Right ventricle myocardium superior (tissue), 1 donor: ENCODE data around the gene KPTN. TPM values are rescaled to one million over a fixed set of nuclear protein-coding genes. Genes with fewer than 3 reads are reported as not detected.
A peak's percentile ranks its signal among the peaks of the same experiment; 100 is the strongest.
"Not testable (repeated sequence)": the region's sequence is repeated elsewhere in the genome, so short reads cannot be mapped to it uniquely, and the experiment has no call there.

Experiments used
- ATAC-seq: fragments of 200-7000 bp; cut with Tn5 transposase; one replicate; pipeline ENCODE4 v1.9.1; 2020; ENCODE audit warnings: mild to moderate bottlenecking; ENCODE audit not compliant: poor library complexity
- DNase-seq: peaks from one replicate; pipeline ENCODE4 v3.0.0-alpha.2; 2020
- intact Hi-C: fragments of 100-400 bp; cut with DNase I; formaldehyde crosslinking; loops from one replicate; pipeline ENCODE4 v1.11.2; 2022
- total RNA-seq: library from RNA; stranded (reverse); fragmentation: NEBNext Ultra II Directional; extraction: Animal tissue kit (Norgen Biotek cat#: 25700); gene quantifications from one replicate; pipeline ENCODE4 v1.2.1, GENCODE V29; 2021
- donor health status: DM: no; HTN: yes; CAD: no; lungs with severe emphysema.

KPTN gene
- total RNA-seq, 1 donor from 2014 or later, result 8.4 TPM

DNA sequence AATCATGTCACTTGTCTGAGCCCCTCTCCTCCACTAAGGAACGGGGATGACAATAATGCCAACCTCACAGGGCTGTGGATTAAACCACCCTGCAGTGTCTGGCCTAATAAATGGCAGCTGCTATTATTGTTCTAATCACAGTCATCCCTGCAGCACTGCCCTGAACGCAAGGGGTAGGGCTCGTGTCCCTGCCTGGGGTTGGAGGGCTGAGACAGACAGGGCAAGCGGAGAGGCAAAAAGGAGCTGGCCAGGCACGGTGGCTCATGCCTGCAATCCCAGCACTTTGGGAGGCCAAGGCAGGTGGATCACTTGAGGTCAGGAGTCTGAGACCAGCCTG lies 10.2 kb upstream of the KPTN start:
- ATAC-seq, result no peak
- DNase-seq, result peak; percentile 23
- intact Hi-C loops, result no loop called here

DNA sequence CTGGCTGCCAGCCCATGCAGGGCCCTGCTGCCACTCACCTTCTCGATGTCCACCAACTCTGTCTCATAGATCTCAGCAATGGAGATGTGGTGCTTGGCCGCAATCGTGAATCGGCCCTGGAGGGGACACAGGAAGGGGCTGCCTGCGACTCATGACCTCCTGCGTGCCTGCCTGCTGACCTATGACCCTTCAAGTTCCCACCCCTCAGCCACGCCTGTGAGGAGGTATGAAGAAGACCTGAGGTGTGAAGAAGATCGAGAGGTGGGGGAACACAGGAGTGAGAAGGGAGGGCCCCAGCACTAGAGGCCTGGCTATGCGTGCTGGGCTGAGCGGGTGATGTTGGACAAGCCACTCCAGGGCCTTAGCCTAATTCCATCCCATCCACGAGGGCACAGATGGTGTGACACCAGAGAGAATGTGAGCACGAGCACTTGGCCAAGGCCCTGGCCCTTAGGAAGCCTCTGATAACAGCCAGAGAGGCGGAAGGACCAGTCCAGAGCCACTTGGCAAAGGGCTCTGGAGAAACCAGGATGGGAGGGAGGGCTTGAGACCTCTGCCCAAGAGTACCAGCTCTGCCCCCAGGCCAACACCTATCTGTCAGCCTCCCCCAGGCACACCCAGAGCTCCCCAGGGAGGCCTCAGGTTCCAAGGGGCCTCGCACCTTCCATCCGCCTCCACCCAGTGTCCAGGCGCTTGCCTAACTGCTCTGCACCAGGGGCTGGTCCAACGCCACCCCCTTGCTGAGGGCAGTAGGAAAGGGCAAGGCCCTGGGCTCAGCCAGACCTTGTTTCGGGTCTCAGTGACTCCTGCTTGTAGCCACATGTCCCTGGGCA lies 9.6 kb upstream of the KPTN start:
- intact Hi-C loops, result no loop called here
- ATAC-seq (peak; percentile 68), DNase-seq (peak; percentile 36)

DNA sequence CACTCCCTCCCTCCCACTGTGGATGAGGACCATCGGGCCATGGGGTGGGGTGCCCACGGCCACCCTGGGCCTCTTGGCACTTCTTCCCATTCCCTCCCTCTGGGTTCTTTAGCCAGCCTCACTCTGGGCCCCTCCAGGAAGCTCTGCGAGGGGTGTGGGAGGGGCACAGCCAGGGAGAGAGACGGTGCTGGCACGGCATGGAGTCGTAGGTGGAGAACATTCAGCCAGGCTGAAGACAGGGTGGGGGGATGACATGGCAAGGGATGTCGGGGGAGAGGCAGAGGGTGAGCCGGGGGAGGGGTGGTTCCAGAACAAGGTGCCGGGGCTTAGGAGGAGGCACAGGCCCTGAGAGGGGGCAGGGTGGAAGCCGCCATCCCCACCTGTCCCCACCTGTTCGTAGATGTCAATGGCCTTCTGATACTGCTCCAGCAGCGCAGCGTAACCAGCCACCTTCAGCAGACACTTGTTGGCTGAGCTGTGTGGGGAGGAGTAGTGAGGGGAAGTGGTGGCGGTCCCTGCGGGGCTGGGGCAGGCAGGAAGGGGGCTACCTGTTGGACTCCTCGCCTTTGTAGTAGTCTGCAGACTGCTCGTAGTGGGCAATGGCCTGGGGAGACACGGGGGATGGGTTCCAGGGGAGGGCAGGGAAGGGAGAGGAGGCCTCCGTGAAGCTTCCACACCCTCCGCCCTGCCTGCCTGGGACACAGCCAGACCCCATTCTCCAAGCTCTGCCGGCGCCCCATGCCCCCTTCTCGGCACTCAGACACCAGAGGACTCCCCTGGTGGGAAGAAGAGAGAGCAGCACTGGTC lies 8.8 kb upstream of the KPTN start:
- no peak for ATAC-seq
- intact Hi-C loops, result no loop called here
- DNase-seq, result no peak

DNA sequence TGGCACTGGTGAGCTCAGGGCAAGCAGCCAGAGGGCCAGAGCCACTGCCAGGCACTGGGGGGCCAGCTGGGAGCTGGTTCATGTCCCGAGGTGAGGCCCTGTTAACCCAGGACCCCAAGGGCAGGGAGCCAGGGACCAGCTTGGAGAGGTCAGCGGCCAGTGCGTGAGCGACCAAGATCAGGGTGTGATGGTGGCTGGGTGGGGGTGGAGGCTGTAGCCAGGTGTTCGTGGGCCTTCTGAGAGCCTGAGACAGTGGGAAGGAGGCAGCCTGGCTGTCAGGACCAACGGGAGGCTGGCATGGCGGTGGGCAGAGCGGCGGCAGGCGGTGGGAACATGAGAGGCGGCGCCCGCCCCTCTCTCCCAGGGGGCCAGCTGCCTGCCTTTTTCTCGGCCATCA lies 8.1 kb upstream of the KPTN start:
- intact Hi-C loops, result no loop called here
- ATAC-seq (no peak), DNase-seq (no peak)

DNA sequence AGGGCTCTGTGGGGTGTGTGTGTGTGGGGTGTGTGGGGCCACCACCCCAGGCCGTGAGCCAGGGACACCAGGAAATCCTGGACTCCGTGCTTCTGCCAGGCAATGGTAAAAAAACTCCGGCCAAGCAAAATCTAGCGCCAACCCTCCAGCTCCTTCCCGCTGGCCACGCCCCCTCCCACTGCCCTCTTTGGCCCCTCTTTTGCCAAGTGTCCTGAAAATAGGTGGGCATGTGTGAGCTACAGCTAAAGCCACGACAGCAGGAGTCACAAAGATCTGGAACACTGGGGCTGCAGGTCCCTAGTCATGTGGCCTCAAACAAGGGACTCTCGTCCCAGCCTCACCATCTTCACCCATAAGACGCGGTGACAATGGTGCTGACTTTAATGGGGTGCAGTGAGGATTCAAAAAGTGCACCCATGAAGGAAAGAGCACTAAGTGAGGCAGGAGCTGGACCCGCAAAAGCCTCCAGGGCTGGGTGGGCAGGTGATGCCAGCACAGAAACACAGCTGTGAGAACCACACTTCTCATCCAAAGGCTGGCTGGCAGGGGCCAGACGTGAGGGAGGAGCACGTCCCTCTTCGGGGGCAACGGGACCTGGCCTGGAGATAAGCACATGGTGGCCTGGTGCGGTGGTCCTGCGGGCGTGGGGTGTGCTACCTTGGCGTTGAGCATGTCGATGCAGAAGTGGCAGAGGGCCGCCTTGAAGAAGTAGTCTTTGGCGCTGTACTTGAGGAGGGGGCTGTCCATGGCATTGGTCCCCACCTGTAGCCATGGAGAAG lies 7.5 kb upstream of the KPTN start:
- intact Hi-C loops, result no loop called here
- ATAC-seq, result no peak
- DNase-seq, result no peak

DNA sequence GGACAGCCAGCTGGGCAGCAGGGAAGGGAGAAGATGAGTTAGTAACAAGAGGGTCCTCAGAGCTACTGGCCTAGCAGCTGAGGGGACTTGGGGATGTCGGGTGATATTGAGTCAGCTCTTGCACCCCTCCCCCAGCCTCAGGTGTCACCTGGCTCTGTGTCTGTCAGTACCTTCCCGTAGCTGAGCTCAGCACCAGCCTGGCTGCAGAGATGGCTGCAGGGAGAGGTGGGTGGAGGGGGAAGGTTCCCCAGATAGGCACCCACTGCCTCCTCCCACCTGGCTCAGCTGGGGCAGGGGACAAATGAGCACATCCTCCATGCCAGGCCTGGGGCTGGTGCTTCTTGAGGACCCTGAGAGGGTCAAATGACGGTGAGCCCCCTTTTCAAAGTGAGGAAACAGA lies 6.8 kb upstream of the KPTN start:
- ATAC-seq, result no peak
- intact Hi-C loops, result no loop called here
- no peak for DNase-seq

DNA sequence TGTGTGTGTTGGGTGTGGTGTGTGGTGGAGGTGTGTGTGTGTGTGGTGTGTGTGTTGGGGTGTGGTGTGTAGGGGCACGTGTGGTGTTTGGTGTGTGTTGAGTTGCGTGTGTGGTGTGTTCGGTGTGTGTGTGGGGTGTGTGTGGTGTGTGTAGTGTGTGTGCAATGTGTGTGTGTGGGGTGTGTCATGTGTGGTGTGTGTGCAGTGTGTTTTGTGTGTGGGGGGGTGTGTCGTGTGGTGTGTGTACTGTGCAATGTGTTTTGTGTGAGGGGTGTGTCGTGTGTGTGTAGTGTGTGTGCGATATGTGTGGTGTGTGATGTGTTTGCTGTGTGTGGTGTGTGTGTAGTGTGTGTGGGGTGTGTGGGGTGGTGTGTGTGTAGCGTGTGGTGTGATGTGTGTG lies 6.0 kb upstream of the KPTN start:
- no peak for ATAC-seq
- no peak for DNase-seq
- intact Hi-C loops, result no loop called here

DNA sequence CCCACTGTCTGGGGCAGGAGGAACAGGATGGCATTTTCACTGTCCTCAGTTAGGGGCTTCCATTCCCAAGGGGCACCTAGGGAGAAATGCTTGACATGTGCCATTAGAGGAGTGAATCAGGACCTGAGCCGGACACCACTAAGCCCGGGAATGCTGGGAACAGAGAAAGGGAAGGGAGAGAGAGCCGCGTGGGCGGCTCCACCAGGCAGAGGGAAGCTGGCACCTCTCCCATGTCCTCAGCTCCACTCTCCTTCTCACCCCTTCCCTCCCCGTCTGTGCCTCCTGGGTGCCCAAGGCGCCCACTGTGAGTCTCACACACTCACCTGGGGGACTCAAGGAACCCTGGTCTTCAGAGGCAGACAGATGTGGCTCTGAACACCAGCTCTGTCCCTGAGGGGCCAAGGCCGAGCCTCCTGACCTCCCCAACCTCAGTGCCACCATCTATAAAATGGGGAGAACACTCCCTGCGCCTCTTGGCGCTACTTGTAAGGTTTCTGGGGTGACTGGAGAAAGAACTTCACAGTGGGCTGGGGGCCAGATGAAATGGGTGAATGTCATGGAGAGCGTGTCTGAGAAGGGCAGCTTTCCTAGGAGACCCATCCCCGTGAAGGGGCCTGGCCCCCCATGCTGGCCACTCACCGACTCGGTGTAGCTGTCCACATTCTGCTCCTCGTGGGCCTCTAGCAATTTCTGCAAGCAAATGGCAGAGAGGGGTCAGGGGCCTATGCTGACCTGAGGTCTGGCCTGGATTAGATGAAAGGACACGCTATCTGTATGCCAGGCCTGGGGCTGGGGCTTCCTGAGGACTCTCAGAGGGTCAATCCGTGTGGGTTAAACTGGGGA lies 5.3 kb upstream of the KPTN start:
- no peak for ATAC-seq
- DNase-seq, result peak; percentile 26
- intact Hi-C loops, result no loop called here

DNA sequence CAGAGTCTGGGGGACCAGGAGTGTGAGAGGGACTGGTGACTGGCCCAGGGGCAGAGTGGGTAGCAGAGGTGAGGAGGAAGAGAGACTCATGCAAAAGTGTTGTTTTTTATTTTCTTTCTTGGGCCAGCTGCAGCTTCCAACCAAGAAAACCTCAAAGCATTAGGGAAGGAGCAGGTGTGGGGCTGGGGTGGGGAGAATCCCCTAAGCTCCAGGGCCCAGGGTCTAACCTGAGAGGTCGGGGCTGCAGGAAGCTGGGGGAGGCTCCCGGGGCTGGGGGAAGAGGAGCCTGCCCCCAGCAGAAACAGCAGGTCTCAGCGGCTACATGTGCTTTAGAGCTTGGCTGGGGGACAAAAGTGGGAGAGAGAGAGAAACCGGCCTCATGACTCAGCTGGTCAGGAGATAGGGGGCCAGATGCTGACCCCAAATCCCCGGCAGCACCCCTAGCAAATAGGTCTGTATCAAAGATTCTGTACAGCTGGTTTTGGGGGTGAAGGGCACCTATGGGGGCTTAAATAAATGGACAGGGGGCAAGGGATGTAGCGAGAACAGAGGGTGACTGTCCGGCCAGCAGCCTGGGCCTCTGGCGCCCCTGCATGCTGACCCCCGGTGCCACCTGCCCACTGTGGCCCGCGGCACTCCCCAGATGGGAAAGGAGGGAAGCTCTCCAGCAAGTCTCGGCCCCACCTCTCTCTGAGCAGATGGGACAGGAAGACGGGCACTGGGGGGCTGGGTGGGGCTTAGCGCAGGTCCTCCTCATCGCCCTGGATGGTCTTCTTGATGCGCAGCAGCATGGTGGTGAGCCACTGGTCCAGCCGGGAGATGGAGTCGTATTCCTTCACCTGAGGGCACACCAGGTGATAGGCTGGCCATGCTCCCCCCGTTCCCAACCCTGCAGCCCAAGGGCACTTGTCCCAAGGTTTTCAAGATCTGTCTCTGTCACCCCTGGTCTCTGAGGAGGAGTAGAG lies 3.8 kb upstream of the KPTN start:
- DNase-seq (peak; percentile 38), ATAC-seq (no peak)
- intact Hi-C loops, result no loop called here

DNA sequence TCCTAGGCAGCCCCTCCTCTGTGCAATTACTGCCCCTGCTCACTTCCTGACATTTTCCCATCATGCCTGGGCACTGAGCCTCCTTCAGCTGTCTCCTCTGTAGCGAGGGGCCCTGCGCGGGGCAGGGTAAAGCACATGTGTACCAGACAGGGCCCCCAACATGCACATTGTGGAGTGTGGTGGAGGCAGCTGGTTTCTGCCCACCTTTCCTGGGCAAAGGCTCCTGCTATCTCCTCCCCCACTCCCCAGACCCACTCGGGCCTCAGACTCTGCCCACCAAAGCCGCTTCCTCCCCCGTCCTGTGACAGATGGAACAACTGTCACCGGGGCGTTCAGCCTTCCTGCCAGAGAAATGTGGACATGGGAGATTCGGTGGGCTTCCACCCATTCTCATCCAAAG lies 2.9 kb upstream of the KPTN start:
- no peak for ATAC-seq
- intact Hi-C loops, result no loop called here
- DNase-seq, result peak; percentile 35

DNA sequence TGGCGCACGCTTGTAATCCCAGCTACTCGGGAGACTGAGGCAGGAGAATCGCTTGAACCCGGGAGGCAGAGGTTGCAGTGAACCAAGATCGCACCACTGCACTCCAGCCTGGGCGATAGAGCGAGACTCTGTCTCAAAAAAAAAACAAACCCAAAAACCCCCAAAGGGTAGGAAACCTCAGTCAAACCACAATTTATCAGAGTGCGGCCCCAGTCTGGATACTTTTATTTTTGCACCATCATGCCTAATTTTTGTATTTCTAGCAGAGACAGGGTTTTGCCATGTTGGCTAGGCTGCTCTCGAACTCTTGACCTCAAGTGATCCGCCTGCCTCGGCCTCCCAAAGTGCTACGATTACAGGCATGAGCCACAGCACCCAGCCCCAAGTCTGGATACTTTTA lies 2.2 kb upstream of the KPTN start:
- ATAC-seq, DNase-seq, intact Hi-C loops: not testable (repeated sequence)

DNA sequence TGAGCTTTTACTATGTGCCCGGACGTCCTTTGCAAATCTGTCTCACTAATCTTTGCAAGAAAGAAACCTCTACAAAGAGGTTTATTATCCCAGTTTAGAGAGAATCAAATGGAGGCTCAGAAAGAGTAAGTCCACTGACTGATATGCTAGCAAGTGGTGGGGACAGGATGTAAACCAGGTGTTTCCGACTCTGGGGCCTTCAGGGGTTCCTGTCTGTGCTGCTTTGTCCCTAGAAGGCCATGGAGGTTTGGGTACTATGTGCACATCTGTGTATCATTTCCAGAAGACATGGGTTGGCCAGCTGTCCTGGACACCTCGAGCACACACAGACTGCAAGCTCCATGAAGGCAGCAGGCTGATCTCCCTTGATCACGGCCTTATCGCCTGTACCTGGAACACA lies 1.2 kb upstream of the KPTN start:
- intact Hi-C loops, result no loop called here
- DNase-seq (no peak), ATAC-seq (no peak)

DNA sequence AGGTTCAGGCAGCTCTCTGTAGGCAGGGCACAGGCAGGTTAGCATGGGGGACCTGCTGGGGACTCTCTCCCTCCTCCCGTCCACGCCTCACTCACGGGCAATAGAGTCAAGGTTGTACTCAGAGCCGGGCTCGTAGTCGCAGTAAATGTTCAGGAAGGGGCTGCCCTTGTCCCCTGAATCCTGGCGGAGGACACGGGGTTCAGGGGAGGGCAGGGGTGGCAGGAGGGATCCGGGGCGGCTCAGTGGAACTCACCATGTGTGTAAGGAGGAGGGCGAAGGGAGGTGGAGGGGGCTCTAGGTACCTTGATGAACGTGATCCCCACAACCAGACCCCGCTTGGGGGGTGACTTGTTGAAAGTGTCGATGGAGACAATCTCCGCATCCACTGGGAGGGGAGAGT lies 819 bp downstream of the KPTN start:
- DNase-seq (no peak), ATAC-seq (no peak)
- intact Hi-C loops, result no loop called here

DNA sequence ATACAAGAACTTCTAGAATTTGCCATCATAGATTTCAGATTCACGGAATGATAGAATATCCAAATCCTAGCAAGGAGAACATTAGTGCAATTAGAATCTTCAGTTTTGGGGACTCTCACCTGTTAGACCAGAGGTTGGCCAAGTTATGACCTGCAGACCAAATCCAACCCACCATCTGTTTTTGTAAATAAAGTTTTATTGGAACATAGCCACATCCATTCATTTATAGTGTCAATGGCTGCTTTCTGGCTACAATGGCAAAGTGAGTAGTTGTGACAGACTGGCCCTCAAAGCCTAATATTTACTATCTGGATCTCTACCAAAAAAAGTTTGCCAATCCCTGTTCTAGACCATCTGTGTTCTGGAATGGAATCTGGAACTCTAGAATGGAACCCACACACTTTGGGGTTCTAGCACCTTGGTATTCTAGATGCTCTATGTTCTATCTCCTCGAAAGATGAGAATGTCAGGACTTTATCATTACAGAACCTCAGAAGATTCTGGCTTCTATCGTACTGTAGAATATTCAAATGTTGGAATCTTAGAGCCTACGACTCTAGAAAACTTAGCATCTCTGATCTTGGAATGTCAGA lies 2.5 kb downstream of the KPTN start:
- no peak for ATAC-seq
- intact Hi-C loops, result no loop called here
- DNase-seq, result no peak

DNA sequence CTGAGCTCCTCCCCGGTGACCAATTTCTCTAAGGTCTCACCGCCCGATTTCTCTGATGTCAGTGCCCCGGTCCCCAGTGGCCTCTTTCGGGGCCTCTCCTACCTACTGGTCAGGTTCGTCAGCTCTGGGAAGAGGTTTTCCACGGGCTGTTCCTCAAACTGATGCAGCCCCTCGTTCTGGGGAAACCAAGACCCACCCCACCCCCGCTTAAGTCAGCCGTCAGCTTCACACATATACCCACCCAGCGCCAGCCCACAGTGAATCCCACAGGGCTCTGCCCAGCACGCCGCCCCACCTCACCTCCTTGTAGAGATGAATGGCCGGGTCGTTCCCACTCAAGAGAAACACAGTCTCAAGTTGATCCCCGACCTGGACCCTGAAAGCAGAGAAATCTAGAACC lies 3.4 kb downstream of the KPTN start:
- ATAC-seq, result no peak
- no peak for DNase-seq
- intact Hi-C loops, result no loop called here

DNA sequence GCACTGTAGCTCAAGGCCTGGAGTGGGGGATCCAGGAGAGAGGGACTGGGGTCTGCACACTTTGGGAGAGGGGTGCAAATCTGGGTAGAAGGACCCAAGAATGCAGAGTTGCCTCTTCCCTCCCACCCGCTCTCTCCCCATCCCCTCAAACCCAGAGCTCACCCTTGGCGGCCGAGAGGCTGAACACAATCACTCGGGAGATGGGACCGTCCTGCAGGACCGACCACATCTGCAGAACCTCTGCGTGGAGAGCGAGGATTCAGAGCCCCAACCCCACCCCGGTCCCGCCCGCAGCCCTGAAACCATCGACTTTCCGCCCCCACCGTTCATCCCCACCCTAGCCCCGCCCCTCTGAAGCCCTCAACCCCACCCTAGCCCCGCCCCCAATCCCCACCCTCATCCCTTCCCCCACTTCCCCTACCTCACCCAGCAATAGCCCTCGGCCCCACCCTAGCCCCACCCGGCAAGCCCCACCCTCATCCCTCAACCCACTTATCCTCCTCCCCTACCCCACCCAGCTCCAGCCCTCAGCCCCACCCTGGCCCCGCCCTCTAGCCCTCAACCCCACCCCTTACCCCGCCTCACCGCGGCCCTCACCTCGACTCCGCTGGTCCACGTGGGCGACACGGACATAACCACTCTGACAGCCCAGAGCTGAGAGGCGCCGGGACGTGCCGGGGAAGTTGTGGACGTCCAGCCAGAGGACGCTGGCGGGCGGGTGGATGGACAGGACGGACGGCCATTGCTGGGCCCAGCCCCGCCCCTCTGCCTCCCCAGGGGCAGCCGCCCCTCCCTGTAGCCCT lies 4.1 kb downstream of the KPTN start:
- DNase-seq (no peak), ATAC-seq (no peak)
- intact Hi-C loops, result no loop called here
